IgD-negative memory B cell (primary cell): ENCODE results near the gene CELSR1. TPM values are rescaled to one million over a fixed set of nuclear protein-coding genes. Genes with fewer than 3 reads are reported as not detected.

ENCODE experiments used
- H3K27ac Mint-ChIP-seq, 3 donors: one replicate each; pipeline ENCODE4 v1.8.0; 2020 to 2022; ENCODE audit warnings: mild to moderate bottlenecking in 3 of 3, mixed read lengths in 3 of 3, moderate library complexity in 1 of 3
- H3K27me3 Mint-ChIP-seq: one replicate; pipeline ENCODE4 v1.8.0; 2021; ENCODE audit warnings: mixed read lengths
- H3K36me3 Mint-ChIP-seq: one replicate; pipeline ENCODE4 v1.8.0; 2020; ENCODE audit warnings: mild to moderate bottlenecking, mixed read lengths
- H3K4me1 Mint-ChIP-seq, 3 donors: one replicate each; pipeline ENCODE4 v1.8.0; 2020 to 2022; ENCODE audit warnings: mixed read lengths in 3 of 3, mild to moderate bottlenecking in 1 of 3
- H3K4me3 Mint-ChIP-seq, 4 donors: one replicate each; pipeline ENCODE4 v1.8.0; 2020 to 2022; ENCODE audit warnings: mild to moderate bottlenecking in 4 of 4, mixed read lengths in 4 of 4, moderate library complexity in 3 of 4
- H3K9me3 Mint-ChIP-seq, 3 donors: one replicate each; pipeline ENCODE4 v1.8.0; 2020 to 2021; ENCODE audit warnings: mixed read lengths in 3 of 3, mild to moderate bottlenecking in 1 of 3
- polyA plus RNA-seq: library from polyadenylated mRNA; unstranded; fragments of 300-500 nt; fragmentation: Illumina TruSeq; gene quantifications from one replicate; pipeline ENCODE4 v1.2.3, GENCODE V29; 2021

Gene CELSR1
- polyA plus RNA-seq, 1 donor from 2014 or later = 5.2 TPM

DNA sequence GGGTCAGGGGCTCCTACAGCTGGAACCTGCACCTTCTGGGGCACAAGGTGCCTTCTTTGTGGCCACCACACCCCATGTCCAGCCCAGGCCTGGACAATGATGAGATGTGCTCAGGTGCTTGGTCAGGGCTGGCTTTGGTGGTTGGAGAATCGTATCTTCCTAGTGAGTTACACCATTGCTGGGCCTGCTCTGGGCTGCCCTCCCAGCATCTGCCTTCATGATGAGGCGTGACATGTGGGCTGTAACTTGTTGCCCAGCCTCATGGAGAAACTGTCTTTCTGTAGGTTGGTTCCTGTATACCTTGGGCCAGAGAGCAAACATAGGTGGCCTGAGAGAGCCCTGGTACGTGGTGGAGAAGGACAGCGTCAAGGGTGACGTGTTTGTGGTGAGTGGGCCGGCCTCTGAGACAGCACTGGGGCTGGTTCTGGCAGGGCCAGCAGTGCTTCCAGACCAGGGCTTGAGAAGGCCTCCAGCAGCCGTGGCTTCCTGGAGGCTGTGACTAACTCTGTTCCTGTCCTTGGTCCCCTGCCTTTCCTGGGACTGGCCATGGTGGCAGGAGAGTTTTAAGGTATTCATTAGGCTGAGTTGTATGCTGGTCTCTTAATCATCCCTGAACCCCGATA lies 183.8 kb downstream of the CELSR1 start:
- no peaks in the 10 kb centered on the region for H3K27me3 Mint-ChIP-seq

DNA sequence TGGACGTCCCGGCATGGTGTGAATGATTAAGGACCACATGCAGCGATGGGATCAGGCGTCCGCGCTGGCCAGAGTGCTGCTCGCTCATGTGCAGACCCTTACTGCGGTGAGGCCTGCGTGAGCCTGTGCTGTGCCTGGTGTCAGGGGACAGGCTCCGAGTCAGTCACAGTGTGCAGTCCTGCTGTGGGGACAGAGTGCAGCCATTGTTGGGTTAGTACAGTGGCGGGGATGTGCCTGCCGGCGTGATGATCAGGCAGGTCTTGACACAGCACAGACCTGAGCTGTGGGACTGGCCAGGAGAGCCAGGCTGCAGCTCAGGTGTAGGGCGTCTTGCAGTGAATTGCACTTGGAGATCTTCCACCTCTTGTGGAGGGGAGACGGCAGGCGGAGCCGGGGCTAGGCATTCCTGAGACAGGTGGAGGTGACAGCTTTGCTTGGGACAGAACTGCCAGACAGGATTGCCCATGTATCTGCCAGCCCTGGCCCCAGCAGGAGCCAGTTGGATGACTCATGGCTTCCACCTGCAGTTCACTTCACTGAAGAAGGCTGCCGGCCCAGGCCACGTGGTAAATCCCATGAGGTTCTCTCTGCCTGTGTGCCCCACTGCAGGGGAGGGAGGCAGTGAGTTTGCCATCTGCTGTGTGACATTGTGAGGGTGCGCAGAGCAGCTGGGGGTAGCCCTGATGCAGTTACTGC lies 184.6 kb downstream of the CELSR1 start:
- Mint-ChIP-seq H3K27me3 (no peaks in the 10 kb centered on the region), H3K27ac (peak overlapping the region in 1 of 3 donors; percentile 53), H3K36me3 (peaks cover 6% of the 10 kb centered on the region), H3K4me3 (no peak overlapping the region), H3K9me3 (no peaks in the 10 kb centered on the region), H3K4me1 (peaks cover 0 to 11% (median 9%) of the 10 kb centered on the region in 3 donors)

More for the DNA sequence above, 183.8 kb downstream of the CELSR1 start:
- peaks cover 6% of the 10 kb centered on the region for H3K36me3 Mint-ChIP-seq
- H3K9me3 Mint-ChIP-seq = no peaks in the 10 kb centered on the region
- peak overlapping the region in 1 of 3 donors; percentile 53 for H3K27ac Mint-ChIP-seq
- H3K4me1 Mint-ChIP-seq = peaks cover 0 to 11% (median 9%) of the 10 kb centered on the region in 3 donors
- no peak overlapping the region for H3K4me3 Mint-ChIP-seq

DNA sequence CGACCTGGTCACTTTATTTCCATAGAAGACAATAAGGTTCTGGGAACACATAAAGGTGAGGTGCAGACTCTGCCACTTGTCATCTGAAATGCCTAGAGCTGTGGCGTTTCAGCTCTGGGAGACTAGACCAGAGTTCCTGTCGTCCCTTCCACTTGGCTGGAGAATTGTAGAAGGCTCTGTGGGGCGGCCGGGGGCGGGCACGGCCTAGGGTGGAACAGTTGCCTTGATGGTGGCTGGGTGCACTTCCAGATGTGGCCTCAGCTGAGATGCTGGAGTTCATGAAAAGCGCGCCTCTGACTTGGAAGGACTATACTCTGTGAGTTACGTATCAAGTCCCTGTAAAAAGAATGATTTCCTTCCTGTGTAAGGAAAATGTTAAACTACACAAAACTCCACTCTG lies 185.1 kb downstream of the CELSR1 start:
- Mint-ChIP-seq H3K9me3 (no peaks in the 10 kb centered on the region), H3K4me1 (peaks cover 0 to 11% (median 9%) of the 10 kb centered on the region in 3 donors), H3K4me3 (no peak overlapping the region), H3K36me3 (peaks cover 6% of the 10 kb centered on the region), H3K27me3 (no peaks in the 10 kb centered on the region), H3K27ac (no peak overlapping the region)

DNA sequence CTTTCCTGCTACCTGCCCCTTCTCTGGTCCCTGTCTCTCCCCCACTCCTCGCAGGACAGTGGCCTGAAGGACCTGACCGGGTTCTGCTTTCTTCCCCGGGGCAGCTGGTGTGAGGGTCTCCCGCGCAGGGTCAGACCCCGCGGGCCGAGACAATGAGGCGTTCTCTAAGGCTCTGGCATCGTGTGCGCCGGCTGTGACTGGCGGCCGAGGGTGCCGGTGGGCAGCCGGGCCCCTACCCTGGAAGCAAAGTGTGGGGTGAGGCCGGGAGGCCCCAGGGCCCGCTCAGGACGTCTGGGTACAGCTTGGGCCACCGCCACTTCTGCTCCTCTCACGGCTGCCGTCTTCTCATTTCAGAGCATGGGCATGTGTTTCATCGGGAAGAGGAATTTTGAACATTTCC lies 185.7 kb downstream of the CELSR1 start:
- no peaks in the 10 kb centered on the region for H3K27me3 Mint-ChIP-seq
- H3K4me1 Mint-ChIP-seq = peaks cover 0 to 11% (median 9%) of the 10 kb centered on the region in 3 donors
- no peak overlapping the region for H3K27ac Mint-ChIP-seq
- H3K36me3 Mint-ChIP-seq = peaks cover 6% of the 10 kb centered on the region
- no peaks in the 10 kb centered on the region for H3K9me3 Mint-ChIP-seq
- H3K4me3 Mint-ChIP-seq = no peak overlapping the region

DNA sequence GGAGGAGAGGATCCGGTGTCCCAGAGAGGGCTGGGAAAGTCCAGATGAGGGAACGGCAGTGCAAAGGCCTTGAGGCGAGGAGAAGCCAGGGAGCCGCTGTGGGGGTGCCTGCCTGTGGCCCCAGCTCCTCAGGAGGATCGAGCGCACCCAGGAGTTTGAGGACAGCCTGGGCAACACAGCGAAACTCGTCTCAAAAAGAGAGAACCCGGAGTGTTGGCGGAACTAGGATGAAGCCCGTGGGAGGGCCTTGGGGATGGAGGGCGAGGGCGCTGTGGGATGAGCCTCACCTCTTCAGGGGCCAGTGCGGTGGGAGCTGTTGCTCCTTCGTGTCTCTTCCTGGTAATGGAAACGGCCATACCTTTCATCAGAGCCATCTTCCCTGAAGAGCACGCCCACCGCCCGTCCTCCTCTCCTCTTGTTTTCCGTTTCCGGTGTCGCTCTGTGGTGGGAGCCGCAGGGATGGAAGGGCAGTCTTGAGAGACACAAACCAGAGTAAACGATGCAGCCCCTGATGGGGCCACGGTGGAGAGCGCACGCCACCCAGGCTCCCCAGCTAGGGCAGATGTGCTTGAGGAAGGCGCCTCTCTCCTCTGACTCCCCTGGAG lies 186.2 kb downstream of the CELSR1 start:
- Mint-ChIP-seq H3K4me1 (peaks cover 0 to 11% (median 9%) of the 10 kb centered on the region in 3 donors), H3K27me3 (no peaks in the 10 kb centered on the region), H3K36me3 (peaks cover 6% of the 10 kb centered on the region), H3K4me3 (peak overlapping the region in 1 of 4 donors; percentile 60), H3K9me3 (no peaks in the 10 kb centered on the region), H3K27ac (no peak overlapping the region)

DNA sequence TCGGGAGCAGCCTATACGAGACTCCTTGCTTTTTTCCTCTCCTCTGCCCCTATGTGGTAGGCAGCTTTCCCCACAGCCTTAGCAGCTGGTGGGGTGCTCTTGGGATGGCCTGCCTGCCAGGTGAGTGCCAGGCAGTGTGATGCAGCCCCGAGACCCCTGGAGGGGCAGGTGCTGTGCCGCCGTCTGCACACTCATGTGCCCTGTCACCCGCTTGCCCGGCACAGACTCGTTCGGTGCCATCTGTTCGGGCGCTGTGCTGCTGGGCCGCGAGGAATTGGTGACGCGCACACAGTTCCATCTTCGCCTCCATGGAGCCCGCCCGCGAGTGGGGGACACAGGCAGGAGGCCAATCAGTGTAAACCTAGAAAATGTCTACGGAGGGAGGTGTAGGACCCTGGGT lies 186.8 kb downstream of the CELSR1 start:
- peak overlapping the region in 1 of 3 donors; percentile 31 for H3K27ac Mint-ChIP-seq
- no peak overlapping the region for H3K4me3 Mint-ChIP-seq
- H3K36me3 Mint-ChIP-seq = peaks cover 6% of the 10 kb centered on the region
- H3K27me3 Mint-ChIP-seq = no peaks in the 10 kb centered on the region
- no peaks in the 10 kb centered on the region for H3K9me3 Mint-ChIP-seq
- peaks cover 0 to 11% (median 9%) of the 10 kb centered on the region in 3 donors for H3K4me1 Mint-ChIP-seq

DNA sequence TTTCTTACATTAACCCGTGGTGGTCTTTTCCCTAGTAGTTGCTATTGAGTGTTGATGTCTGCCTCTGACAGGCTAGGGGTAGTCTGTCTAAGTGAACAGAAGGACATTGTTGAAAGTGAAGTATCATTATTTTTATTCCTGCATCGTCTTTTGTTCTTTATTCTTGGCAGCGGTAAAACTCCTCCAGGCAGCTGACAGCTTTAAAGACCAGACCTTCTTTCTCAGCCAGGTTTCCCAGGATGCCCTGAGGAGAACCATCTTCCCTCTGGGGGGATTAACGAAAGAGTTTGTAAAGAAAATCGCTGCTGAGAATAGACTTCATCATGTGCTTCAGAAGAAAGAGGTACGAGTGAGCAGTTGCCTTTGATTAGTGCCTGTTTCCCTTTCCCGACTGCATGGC lies 187.3 kb downstream of the CELSR1 start:
- no peaks in the 10 kb centered on the region for H3K9me3 Mint-ChIP-seq
- peaks cover 0 to 8% (median 6%) of the 10 kb centered on the region in 3 donors for H3K4me1 Mint-ChIP-seq
- H3K36me3 Mint-ChIP-seq = peaks cover 6% of the 10 kb centered on the region
- no peaks in the 10 kb centered on the region for H3K27me3 Mint-ChIP-seq
- peak overlapping the region in 1 of 4 donors; percentile 20 for H3K4me3 Mint-ChIP-seq
- peak overlapping the region in 1 of 3 donors; percentile 50 for H3K27ac Mint-ChIP-seq

DNA sequence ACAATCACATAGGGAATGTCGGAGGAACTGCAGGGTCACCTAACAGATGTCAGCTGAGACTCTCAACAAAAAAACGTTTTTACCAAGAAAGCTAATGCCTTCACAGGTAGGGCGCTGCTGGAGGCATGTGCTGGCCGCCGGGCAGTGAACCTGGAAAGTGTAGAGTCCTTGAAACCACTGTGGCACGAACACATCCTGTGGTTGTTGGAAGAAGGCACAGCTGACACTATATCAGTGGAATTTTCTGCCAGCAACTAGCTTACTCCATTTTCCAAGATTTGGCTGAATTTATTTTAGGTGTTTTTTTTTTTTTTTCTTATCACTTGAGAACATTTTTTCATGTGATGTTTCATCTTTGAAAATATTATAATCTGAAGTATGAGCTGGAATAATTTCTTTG lies 187.7 kb downstream of the CELSR1 start:
- Mint-ChIP-seq H3K4me1 (peaks cover 0 to 8% (median 5%) of the 10 kb centered on the region in 3 donors), H3K36me3 (peaks cover 7% of the 10 kb centered on the region), H3K27ac (peak overlapping the region; percentile 44 to 85 (median 50)), H3K4me3 (peak overlapping the region in 2 of 4 donors; percentile 14 to 55), H3K9me3 (no peaks in the 10 kb centered on the region), H3K27me3 (no peaks in the 10 kb centered on the region)

DNA sequence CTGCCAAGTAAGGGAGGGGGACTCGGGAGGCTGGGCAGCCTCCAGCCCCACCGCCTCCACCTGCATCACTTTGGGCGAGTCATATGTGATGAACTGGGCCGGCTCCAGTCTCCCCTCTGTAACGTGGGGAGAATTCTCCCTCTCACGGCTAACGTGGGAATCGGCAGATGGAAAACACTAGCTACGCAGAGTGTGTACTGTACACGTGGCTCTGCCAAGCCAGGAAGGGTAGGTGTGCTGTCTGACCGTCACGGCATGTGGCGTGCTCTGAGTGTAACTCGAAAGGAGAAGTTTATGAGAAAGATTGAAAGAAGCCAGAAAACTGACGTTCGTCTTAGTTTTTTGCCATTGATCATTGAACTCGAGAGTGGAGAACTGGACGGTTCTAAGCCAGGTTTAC lies 188.2 kb downstream of the CELSR1 start:
- H3K36me3 Mint-ChIP-seq = peaks cover 8% of the 10 kb centered on the region
- peaks cover 0 to 8% (median 6%) of the 10 kb centered on the region in 3 donors for H3K4me1 Mint-ChIP-seq
- peak overlapping the region in 2 of 3 donors; percentile 44 to 85 for H3K27ac Mint-ChIP-seq
- no peaks in the 10 kb centered on the region for H3K27me3 Mint-ChIP-seq
- H3K4me3 Mint-ChIP-seq = peak overlapping the region in 2 of 4 donors; percentile 14 to 55
- H3K9me3 Mint-ChIP-seq = no peaks in the 10 kb centered on the region

DNA sequence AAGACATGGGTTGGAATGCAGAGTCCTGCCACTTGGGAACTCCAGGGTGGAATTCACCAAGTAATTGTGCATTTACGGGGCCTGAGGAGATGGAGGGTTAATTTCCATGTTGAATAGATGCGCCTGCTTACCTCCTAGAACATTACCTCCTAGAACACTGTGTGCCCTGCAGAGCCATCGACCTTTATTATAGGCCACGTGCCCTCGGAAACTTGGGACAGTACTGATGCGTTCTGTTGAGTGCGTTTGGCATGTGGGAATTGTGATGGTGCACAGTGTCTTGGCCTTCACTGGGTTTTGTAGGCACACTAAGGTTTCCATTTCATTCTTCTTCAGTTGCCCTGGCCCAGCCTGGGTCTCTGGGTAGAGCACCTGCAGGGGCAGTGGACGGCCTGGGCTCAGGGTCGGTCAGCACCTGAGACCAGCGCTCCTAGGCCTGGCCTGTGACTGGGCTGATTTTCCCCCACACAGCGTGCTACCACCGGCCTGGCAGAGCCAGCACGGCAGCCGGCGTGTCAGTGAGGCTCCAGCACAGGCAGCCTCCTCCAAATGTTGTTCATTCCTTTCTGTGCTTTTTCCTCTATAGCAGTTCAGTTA lies 189.2 kb downstream of the CELSR1 start:
- H3K9me3 Mint-ChIP-seq = no peaks in the 10 kb centered on the region
- no peak overlapping the region for H3K27ac Mint-ChIP-seq
- peaks cover 0 to 8% (median 8%) of the 10 kb centered on the region in 3 donors for H3K4me1 Mint-ChIP-seq
- no peaks in the 10 kb centered on the region for H3K27me3 Mint-ChIP-seq
- H3K36me3 Mint-ChIP-seq = peaks cover 8% of the 10 kb centered on the region
- peak overlapping the region in 1 of 4 donors; percentile 43 for H3K4me3 Mint-ChIP-seq

DNA sequence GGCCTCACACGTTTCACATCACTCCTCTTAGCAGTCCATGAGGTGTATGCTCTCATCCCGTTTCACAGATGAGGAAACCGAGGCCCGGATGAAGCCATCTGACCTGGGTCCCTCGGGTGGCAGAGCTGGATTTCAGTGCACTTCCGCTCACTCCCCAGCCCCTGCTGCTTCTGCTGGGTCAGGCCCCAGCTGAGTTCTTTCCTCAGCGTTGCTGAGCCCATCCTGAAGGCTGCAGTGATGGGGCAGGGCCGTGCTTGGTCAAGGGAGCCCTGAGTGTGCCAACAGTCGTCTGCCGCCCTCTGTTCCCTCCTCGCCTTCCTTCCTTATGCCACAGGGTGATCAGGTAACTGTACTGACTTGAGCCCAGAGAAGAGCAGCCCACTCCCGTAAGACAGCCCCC lies 189.8 kb downstream of the CELSR1 start:
- Mint-ChIP-seq H3K4me1 (peaks cover 0 to 8% (median 8%) of the 10 kb centered on the region in 3 donors), H3K9me3 (no peaks in the 10 kb centered on the region), H3K36me3 (peaks cover 6% of the 10 kb centered on the region), H3K27me3 (no peaks in the 10 kb centered on the region), H3K27ac (no peak overlapping the region), H3K4me3 (no peak overlapping the region)

DNA sequence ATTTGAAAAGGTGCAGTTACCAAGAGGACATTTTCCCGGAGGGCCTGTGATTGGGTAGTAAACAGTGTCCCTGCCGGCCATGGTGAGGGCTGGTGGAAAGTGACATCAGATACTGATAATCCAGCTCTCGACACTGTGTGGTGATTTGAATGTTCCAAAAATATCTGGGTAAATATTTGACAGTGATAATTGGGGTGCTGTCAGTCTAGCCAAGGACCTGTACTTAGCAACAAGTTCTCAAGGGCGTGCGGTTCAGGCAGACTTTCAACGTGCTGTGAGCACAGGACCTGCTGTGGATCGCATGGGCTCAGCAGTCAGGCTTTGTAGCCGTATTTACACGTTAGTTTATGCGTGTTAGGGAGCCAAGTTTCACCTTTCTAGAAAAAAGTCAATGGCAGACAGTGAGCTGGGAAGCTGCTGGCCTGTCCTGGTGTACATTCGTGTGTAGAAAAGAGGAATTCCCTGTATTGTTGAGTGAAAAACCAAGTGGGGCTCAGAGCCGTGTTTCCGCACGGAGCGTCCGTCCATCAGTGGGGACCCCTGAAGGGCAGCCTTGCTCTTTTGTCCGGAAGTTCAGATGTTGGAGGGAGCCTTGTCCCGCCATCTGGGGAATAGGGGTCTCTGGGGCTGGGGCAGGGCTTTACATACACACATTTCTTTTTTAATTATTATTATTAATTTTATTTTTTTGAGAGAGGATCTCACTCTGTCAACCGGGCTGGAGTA lies 190.6 kb downstream of the CELSR1 start:
- no peak overlapping the region for H3K4me3 Mint-ChIP-seq
- peaks cover 6% of the 10 kb centered on the region for H3K36me3 Mint-ChIP-seq
- no peaks in the 10 kb centered on the region for H3K27me3 Mint-ChIP-seq
- peaks cover 0 to 8% (median 5%) of the 10 kb centered on the region in 3 donors for H3K4me1 Mint-ChIP-seq
- peak overlapping the region in 1 of 3 donors; percentile 46 for H3K27ac Mint-ChIP-seq
- no peaks in the 10 kb centered on the region for H3K9me3 Mint-ChIP-seq

DNA sequence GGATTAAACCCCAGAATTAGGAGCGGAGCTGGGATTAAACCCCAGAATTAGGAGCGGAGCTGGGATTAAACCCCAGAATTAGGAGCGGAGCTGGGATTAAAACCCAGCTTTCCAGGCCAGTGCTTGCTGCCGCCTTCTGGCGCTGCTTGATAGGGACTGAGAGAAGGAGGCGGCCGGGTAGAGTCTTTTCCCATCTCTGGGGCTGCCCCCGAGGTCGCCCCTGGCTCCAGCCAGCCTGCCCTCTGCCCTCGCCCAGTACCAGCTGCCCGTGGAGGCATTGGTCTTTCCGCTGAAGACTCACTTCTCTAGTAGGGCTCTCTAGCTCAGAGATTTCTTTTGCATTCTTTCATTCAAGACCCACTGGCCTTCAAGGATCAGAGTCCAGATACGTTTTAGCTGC lies 196.7 kb downstream of the CELSR1 start:
- Mint-ChIP-seq H3K4me1 (peaks cover 16 to 27% (median 16%) of the 10 kb centered on the region in 3 donors), H3K27ac (no peak overlapping the region), H3K27me3 (peaks cover 3% of the 10 kb centered on the region), H3K36me3 (peaks cover 11% of the 10 kb centered on the region), H3K9me3 (no peaks in the 10 kb centered on the region), H3K4me3 (no peak overlapping the region)

DNA sequence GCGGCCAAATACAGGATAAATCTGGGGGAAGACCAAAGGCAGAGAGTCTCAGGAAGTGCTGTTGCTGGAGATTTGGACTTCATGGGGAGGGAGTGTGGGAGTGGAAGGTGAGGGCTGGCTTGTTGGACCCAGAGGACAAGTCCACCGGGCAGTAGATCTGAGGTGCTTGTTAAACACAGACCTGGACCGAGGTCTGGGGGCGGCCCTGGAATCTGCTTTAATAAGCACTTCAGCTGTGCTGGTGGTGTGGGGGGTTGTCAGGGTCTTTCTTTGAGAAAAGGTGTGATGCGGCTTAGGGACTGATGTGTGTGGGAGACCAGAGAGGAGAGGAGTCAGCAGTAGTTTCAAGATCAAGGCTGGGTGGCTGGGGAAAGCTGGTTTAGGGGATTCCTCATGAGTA lies 197.5 kb downstream of the CELSR1 start:
- Mint-ChIP-seq H3K9me3 (no peaks in the 10 kb centered on the region), H3K4me3 (peak overlapping the region in 1 of 4 donors; percentile 33), H3K27me3 (peaks cover 3% of the 10 kb centered on the region), H3K27ac (no peak overlapping the region), H3K4me1 (peaks cover 16 to 27% (median 18%) of the 10 kb centered on the region in 3 donors), H3K36me3 (peaks cover 11% of the 10 kb centered on the region)
